HG02642 (cell line): ENCODE results near the gene GC.
"Not testable (repeated sequence)": the region's sequence is repeated elsewhere in the genome, so short reads cannot be mapped to it uniquely, and the experiment has no call there.

Source experiments
- ATAC-seq: cut with Tn5 transposase; IDR thresholded peaks from one replicate; pipeline ENCODE4 v1.9.1; 2021; ENCODE audit warnings: mild to moderate bottlenecking; ENCODE audit not compliant: unreplicated experiment, poor library complexity

GC gene

GRCh38 chr4:71783972-71784371 is at the start of gene GC:
Gene GC (minus strand): TSS chr4:71784079. CDS start chr4:71784018, 61 bp downstream.
- ATAC-seq = no peak

- no peak for ATAC-seq
Measured at GRCh38 chr4:71833232-71833900, 49.5 kb upstream of the GC start.

GRCh38 chr4:71832049-71832448 is 48.2 kb upstream of the GC start:
- no peak for ATAC-seq

- ATAC-seq = no peak
Measured at GRCh38 chr4:71830497-71831190, 46.8 kb upstream of the GC start.

GRCh38 chr4:71828470-71828869 is 44.6 kb upstream of the GC start:
- no peak for ATAC-seq

GRCh38 chr4:71827826-71828225 is 43.9 kb upstream of the GC start:
- no peak for ATAC-seq

GRCh38 chr4:71816676-71817303 is 32.9 kb upstream of the GC start:
- ATAC-seq = no peak

GRCh38 chr4:71814433-71814832 is 30.6 kb upstream of the GC start:
- no peak for ATAC-seq

GRCh38 chr4:71809805-71810204 is 25.9 kb upstream of the GC start:
- not testable (repeated sequence) for ATAC-seq

- no peak for ATAC-seq
Measured at GRCh38 chr4:71807469-71807868, 23.6 kb upstream of the GC start.

GRCh38 chr4:71805230-71805629 is 21.4 kb upstream of the GC start:
- ATAC-seq = not testable (repeated sequence)

GRCh38 chr4:71804017-71804697 is 20.3 kb upstream of the GC start:
- ATAC-seq = not testable (repeated sequence)

- ATAC-seq = no peak
Measured at GRCh38 chr4:71785959-71786358, 2.1 kb upstream of the GC start.

- ATAC-seq = no peak
Measured at GRCh38 chr4:71784569-71785197, 804 bp upstream of the GC start.

- no peak for ATAC-seq
Measured at GRCh38 chr4:71777891-71778290, 6.0 kb downstream of the GC start.

- no peak for ATAC-seq
Measured at GRCh38 chr4:71775449-71775848, 8.4 kb downstream of the GC start.

GRCh38 chr4:71774136-71774535 is 9.7 kb downstream of the GC start:
- ATAC-seq = no peak

GRCh38 chr4:71773004-71773403 is 10.9 kb downstream of the GC start:
- ATAC-seq = no peak

GRCh38 chr4:71772592-71772991 is 11.3 kb downstream of the GC start:
- ATAC-seq = no peak

- no peak for ATAC-seq
Measured at GRCh38 chr4:71771613-71772012, 12.3 kb downstream of the GC start.

GRCh38 chr4:71769434-71769833 is 14.4 kb downstream of the GC start:
- ATAC-seq = no peak
